Middle frontal gyrus (tissue), 1 donor: ENCODE data around the gene GYPB.
"Not testable (repeated sequence)": the region's sequence is repeated elsewhere in the genome, so short reads cannot be mapped to it uniquely, and the experiment has no call there.

ENCODE experiments used
- DNase-seq: peaks from one replicate; pipeline ENCODE4 v3.0.0-alpha.2; 2015; ENCODE audit warnings: low spot score; ENCODE audit errors: extremely low spot score

Gene GYPB

DNA sequence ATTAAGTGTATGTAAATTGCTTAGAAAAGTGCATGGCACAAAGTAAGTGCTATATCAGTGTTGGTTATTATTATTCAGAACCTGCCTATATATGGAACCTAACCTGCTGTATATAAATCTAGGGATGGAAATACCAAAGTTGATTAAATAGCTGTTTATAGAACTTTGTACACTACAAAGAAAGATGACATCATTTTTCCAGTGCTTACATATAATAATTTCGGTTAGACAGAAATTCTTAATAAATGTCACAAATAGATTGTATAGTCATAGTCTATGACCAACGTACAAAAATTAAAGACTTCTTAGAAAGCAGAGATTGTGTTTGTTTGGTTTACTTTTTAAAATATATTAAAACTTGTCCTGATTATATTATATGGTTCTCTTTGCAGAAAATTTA, 4.4 kb downstream of the GYPB start:
- DNase-seq, result no peak

DNA sequence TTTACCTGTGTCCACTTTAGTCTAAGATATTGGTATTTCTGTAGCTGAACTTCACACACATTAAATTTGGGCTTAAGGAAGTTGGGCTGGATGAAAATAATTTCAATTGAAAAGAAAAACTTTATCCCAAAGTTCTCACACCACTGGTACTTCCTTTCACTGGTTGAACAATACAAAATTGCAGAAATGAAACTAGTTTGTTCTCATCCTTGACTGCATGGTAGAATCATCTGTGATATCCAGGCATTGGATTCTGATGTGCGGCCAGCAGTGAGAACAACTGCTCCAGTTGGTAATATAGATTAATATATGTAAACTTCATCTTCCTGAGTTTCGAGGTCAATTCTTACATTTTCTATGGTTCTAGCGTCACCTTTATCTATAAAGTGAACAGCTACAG, 10.6 kb downstream of the GYPB start:
- DNase-seq, result not testable (repeated sequence)

DNA sequence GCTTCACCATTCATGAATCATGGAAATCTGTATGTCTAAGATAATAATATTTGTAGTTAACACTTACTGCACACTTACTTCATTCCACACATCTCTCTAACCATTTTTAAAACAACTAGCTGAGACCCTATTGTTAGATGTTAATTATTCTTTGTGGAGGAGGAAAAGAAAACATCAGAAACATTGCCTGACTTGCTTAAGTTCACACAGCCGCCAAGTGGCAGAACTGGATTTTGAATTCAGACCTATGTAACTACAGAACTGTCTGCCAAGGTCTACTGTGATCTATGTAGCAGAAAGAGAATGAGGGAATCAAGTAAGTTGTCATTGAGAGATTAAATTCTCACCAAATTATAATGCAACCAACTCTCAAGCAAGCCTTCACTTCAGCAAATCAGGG, 11.2 kb downstream of the GYPB start:
- not testable (repeated sequence) for DNase-seq

DNA sequence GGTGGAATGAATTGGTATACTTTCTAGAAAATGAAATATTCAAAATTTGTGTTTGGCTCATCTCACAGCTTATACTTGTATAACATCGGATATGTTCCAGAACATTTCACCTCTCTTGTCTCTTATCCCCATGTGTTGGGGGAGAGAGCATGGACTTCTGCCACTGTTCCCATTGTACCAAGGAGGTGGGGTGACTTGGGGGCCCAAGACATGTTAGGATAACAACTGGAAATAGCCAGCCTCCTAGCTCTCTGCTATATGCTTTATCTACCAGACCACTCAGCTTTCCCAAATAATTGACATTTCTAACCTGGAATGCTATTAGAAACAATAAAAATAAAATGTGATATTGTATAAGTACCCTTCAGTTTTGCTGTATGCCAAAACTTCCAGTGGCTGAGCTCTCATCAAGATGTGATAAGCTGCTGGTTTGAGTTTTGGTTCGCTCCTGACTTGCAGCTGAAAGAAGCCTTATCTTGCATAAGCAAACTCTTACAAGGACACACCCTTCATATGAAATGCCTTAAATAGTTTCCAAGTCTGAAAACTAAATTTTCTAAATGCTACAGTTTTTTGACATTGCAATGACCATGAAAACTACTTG, 12.9 kb downstream of the GYPB start:
- DNase-seq, result not testable (repeated sequence)

DNA sequence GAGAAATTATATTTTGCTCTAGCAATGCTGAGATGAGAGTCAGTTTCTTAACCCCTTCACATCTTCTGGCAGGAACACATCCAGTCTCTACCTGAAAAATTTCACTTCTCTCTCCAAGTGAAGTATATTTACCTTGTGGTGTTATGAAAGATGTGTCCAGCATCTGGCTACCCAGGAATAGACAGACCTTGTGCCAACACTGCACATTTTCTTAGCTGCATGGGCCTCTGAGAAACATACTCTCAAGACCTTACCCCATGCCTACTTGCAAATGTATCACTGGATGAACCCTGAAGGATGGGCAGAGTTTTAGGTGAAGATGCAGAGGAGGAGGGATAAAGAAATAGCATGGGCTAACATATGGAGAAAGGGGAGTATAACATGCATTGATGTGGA, 13.6 kb downstream of the GYPB start:
- DNase-seq, result not testable (repeated sequence)

DNA sequence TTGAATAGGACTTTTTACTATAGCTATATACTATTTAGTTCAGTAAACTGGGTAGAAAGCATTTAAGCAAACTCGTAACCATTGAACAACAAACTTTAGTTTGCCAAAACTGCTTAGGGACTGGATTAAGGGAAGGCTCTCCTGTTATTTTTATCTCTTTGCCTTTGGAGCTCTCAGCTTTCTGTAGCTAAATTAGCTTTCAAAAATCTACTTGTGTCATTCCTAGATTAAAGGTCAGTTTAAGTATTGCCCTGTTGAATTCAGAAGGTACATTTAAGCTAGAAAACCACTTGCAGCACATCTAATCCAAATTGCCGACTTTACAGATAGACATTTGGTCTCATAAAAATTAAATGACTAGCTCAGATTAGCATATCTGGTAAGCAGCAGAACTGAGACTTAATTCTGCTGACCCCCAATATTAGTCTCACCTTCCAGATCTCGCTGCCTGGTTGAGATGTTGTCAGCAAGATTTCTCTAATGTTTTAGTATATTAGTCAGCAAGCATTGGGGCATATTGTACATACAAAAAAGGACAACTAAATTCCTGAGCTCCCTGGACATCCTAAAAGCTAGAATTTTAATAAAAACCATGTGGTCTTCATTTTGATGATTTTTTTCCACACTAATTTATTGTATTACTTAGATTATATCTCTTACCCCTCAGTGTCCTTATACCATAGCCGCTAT, 14.2 kb downstream of the GYPB start:
- not testable (repeated sequence) for DNase-seq

DNA sequence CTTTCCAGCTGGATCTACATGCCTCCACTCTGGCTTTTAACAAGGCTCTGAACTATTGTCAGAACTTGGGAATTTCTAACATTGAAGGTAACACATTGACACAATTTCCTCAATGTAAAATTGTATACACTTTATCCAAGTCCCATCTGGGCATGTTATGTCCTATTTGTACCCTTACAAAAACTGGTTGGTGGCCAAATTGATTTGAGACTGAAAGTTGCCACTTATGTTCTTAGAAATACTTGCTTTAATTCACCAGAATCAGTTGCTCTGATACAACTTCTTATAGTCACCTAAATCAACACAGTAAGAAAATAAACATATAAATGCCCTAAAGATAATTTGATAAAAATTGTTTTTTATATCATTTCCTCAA, 15.3 kb downstream of the GYPB start:
- DNase-seq, result not testable (repeated sequence)

DNA sequence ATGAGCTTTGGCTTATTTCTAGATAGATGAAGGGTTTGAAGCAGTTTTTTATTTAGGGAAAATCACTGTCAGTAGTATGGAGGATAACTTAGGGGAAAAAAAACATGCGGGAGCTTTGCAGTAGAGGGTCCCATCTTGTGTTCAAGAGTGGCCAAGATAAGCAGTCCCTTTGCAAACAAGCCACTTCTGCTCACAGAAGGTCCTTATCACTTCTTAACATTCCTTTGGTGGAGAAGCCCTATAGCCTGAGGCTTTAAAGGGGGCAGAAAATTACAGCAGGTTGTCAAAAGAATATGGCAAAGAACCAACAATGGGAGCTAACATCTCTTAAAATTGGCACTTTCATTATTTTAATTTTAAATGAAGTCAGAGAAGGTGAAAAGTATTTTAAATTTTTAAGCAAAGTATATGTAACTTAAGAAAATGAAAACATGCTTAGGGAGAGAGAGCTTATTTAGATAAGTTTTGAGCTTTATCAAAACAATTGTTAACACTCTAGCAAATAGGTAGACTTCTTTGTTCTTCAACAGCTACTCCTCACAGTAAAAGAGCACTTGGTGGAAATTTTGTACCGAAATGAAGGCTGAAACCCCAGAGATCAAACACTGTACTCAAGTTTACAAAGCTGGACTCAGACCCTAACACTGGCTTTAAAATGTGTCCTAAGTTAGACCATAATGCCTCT, 15.8 kb downstream of the GYPB start:
- DNase-seq, result not testable (repeated sequence)

DNA sequence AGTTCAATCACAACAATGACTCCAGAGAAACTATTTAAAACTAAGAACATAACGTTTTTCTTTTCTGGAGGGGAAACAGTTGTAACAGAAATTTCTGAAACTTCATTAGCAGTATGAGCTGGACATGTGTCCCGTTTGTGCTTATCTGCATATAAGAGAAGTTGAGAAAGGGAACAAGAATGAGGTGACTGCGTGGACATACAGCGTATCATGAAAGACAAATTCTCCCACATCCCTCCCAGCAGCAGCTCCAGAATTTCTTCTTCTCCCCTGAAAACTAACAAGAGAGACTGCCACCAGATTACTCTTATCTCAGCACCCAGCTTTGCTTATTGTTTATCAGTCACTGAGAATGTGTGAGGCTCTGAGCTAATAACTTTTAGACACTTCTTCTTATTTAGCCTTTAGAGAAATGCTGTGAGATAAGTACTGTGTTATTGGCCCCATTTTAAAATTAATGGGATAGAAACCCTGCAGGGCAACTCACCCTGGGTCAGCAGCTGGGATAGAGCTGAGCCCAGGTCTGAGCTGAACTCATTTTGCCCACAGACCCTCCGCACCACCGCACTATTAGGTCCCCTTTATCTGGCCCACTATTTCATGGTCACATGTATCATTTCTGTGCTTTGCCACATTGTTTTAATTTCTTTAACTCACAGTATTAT, 18.7 kb downstream of the GYPB start:
- not testable (repeated sequence) for DNase-seq

DNA sequence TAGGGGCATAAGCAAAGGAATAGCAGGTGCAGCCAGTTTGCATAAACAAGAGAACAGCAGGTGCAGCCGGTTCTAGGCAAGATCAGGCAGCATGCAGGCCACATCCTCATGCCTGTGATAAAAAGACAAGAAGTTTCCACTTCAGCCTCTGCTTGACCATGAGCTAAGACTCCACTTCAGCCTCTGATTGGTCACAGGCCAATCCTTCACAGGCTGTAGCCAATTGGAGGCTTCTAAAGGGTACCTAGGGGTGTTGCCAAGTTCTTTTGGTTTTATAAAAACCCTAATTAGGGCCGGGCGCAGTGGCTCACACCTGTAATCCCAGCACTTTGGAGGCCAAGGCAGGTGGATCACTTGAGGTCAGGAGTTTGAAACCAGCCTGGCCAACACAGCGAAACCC, 23.0 kb downstream of the GYPB start:
- not testable (repeated sequence) for DNase-seq

DNA sequence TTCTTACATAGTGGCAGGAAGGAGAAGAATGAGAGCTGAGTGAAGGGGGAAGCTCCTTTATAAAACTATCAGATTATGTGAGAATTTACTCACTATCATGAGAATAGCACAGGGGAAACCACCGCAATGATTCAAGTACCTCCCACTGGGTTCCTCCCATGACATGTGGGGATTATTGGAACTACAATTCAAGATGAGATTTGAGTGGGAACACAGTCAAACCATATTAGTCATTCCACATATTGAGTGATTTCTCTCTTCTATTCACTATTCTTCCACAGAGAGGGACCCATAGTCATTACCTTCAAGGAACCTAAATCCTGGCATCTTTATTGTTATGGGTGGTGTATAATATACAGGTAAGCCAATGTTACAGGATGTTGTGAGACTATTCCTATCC, 27.4 kb downstream of the GYPB start:
- not testable (repeated sequence) for DNase-seq

DNA sequence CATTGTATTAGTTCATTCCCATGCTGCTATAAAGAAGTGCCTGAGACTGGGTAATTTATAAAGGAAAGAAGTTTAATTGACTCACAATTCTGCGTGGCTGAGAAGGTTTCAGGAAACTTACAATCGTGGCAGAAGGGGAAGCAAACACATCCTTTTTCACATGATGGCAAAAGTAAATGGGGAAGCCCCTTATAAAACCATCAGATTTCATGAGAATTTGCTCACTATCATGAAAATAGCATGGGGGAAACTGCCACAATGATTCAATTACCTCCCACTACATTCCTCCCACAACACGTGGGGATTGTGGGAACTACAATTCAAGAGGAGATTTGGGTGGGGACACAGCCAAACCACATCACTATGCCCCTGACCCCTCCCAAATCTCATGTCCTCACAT, 28.5 kb downstream of the GYPB start:
- DNase-seq, result not testable (repeated sequence)

DNA sequence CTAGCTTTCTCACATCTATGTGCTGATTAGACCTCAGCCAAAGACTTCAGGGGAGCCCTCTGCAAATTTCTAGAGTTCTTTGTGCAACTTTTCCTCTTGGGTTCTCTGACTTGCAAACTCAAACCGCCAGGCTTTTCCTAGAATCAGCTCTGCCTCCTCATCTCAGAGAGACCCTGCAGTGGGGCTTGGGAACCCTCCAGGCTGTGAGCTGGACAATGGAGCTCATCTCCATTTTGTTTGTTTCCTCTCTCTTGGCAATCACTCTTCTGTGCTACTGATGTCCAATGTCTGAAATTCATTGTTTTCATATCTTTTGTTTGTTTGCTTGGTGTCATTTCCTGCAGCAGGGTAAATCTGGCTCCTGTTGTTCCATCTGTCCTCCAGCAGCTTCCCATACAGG, 33.0 kb downstream of the GYPB start:
- DNase-seq, result no peak

DNA sequence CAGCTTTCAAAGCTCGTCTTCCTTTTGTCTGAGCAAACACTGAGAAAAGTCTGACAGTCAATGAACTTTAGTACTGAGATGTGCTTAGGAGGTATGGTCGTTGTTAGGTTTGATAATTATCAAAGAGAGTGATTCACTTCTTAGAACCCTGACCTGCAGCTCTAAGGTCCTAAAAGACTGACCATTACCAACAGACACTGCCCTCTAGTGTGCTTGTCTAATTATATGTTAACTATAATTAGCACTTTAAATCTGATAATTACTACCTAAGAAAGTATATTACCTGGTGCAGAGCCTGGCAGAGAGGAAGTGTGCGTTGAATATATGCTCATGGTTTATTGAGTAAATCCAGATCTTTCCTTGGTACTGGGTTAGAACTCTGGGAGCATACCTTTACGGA, 38.4 kb downstream of the GYPB start:
- DNase-seq, result not testable (repeated sequence)

DNA sequence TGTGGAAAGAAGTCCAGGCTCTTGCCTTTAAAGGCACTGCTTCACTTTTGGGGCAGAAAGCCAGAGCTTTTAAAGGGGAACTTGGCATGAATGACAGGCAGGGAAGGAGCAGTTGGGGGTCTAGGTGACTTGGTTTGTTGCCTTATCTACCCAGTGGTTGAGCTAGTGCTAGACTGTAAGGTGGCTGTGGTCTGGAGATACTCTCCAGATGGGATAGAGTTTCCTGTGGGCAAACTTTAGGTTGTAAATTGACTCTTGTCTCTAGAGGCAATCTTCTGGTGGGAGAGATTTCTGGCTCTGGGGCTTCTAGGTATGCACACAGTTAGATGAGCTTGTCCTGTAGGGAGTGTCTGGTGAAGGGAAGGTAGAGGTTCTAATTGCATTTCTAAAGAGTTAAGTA, 43.7 kb downstream of the GYPB start:
- DNase-seq, result not testable (repeated sequence)

DNA sequence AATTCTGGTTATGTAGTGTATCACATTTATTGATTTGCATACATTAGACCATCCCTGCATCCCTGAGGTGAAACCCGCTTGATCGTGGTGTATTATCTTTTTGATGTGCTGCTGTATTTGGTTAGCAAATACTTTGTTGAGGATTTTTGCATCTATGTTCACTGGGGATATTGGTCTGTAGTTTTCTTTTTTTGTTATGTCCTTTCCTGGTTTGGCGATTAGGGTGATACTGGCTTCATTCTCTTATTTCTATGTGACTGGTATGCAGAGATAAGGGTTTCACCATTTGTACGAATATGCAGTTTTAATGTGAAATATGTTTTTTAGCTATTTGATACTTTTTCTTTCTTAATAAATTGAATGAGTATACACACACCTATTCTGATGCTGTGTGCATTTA, 45.2 kb downstream of the GYPB start:
- not testable (repeated sequence) for DNase-seq

DNA sequence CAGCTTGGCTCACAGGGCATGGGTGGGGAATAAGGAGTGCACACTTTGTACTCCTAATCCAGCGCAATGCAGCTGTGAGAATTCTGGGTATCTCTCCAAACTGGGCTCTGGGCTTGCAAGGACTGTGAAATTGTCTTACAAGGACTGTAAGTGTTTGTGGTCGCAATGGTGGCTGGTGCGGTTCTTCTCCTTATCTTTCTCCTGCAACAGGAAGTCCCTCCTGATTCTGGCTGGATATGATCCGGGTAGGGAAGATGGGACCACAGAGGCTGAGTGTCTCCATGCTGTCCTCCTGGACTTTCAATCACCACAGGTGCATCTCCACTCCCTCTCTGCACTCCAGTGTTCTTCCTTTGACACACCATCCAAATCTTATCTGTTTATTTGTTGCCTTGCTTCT, 58.1 kb downstream of the GYPB start:
- DNase-seq, result no peak

DNA sequence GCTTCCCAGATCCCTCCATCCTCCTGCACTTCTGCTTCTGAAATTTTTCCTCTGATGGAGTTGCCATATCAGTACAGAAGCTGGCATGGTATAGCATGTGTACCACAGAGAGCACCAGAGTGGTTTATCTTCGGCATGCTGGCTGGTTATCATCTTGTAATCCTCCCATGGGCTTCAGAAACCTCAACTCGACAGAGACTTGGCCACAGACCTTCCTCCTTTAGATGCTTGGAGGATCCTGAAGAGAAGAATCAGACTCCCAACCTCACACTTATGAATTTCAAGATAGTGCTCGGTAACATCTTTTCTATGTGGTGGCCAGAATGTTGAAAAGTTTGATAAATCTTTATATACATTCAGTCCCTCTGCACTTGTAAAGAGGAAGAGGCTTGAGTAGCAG, 63.9 kb downstream of the GYPB start:
- DNase-seq, result not testable (repeated sequence)

DNA sequence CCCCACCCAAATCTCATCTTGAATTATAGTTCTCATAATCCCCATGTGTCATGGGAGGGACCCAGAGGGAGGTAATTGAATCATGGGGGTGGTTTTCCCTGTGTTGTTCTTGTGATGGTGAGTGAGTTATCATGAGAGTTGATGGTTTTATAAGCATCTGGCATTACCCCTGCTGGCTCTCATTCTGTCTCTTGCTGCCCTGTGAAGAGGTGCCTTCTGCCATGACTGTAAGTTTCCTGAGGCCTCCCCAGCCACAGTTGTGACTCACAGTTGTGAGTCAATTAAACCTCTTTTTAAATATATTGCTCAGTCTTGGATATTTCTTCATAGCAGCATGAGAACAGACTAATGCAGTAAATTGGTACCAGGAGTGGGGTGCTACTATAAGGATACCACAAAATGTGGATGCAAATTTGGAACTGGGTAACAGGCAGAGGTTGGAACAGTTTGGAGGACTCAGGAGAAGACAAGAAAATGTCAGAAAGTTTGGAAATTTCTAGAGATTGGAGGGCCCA, 67.7 kb downstream of the GYPB start:
- not testable (repeated sequence) for DNase-seq

DNA sequence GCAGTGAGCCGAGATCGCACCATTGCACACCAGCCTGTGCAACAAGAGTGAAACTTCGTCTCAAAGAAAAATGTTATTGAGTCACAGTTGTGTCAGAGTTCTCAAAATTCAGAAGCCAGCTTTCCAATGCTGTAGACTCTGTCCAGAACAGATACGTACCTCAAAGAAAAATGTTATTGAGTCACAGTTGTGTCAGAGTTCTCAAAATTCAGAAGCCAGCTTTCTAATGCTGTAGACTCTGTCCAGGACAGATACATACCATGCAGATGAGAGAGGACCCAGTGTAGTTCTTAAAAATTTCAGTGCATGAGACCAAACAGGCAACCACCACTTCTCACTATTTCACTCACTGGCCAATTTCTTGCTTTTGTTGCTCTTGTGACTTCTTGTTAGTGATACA, 68.2 kb downstream of the GYPB start:
- not testable (repeated sequence) for DNase-seq

DNA sequence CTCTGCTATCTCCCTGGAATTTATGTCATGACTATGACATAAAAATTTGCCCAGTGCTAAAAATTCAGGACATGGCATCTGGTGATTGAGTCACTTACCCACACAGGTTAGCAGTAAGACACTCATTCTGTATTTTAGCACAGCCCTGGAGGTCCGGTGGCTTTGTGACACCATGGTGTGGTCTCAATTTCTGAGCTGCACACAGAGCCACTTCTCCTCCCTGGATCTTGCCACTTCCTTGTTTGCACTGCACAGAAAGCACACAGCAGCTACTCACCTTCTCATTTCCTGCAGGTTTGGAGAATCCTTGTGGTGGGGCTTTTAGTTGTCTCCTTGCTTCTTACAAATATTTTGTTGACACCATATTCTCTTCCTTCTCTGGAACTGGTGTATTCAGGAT, 69.0 kb downstream of the GYPB start:
- DNase-seq, result not testable (repeated sequence)

DNA sequence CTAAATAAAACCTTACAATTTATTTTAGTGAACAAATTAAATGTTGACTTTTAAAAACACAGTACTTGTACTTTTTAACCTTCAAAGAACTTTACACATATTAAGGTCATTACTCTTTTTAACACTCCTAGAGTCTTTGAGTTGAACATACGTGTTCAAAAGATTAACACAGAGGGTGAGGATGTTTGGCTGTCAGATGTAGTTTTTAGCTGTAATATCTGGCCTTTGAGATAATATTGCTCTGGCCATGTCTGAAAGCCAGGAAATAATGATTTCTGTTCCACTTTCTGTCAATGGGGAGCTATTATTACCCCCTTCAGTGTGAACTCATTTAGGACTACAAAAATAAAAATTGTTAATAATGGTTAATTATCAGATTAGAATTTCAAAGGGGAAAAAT, 71.7 kb downstream of the GYPB start:
- not testable (repeated sequence) for DNase-seq
